Tibial artery (tissue), 4 donors: ENCODE data around the gene TCAP.
A peak's percentile ranks its signal among the peaks of the same experiment; 100 is the strongest.

Source experiments
- DNase-seq, 2 donors: peaks; one replicate each; pipeline ENCODE4 v3.0.0-alpha.2; 2019
- H3K27ac ChIP-seq, 2 donors: fragments of 200-600 bp; sonication (generic) in 1 of 2; 1 replicate in 1 of 2; 2 replicates in 1 of 2; pipeline ENCODE4 v1.5.1; 2018 to 2019; ENCODE audit warnings: mild to moderate bottlenecking in 1 of 2
- H3K27me3 ChIP-seq, 2 donors: fragments of 200-600 bp; sonication (generic) in 1 of 2; one replicate each; pipeline versions ENCODE4 v1.5.1 to v1.6.0; 2016 to 2019
- H3K36me3 ChIP-seq, 3 donors: fragments of 200-600 bp; sonication (generic) in 2 of 3; one replicate each; pipeline ENCODE4 v1.5.1; 2016 to 2019; ENCODE audit warnings: mild to moderate bottlenecking in 2 of 3
- H3K4me1 ChIP-seq, 4 donors: fragments of 200-600 bp; sonication (generic) in 2 of 4; 1 replicate in 3 of 4; 2 replicates in 1 of 4; pipeline ENCODE4 v1.5.1; 2016 to 2019
- H3K4me3 ChIP-seq, 2 donors: fragments of 200-600 bp; sonication (generic) in 1 of 2; 1 replicate in 1 of 2; 2 replicates in 1 of 2; pipeline ENCODE4 v1.5.1; 2018 to 2019; ENCODE audit warnings: mild to moderate bottlenecking in 2 of 2
- H3K9me3 ChIP-seq, 3 donors: fragments of 200-600 bp; sonication (generic) in 1 of 3; one replicate each; pipeline ENCODE4 v1.5.1; 2016 to 2019
- intact Hi-C: fragments of 100-400 bp; cut with DNase I; formaldehyde crosslinking; loops from one replicate; pipeline ENCODE4 v1.15.0; 2023; ENCODE audit warnings: low total_unique reads
- TF ChIP-seq, protein P1 (sequence below), 2 experiments: fragments of 200-600 bp in 1 of 2; fragments of 450-650 bp in 1 of 2; IDR thresholded peaks; one replicate each; pipeline ENCODE4 v1.5.1; 2017 to 2019; ENCODE audit warnings: antibody characterized with exemption in 2 of 2, mild to moderate bottlenecking in 1 of 2, moderate library complexity in 1 of 2

Gene TCAP

DNA sequence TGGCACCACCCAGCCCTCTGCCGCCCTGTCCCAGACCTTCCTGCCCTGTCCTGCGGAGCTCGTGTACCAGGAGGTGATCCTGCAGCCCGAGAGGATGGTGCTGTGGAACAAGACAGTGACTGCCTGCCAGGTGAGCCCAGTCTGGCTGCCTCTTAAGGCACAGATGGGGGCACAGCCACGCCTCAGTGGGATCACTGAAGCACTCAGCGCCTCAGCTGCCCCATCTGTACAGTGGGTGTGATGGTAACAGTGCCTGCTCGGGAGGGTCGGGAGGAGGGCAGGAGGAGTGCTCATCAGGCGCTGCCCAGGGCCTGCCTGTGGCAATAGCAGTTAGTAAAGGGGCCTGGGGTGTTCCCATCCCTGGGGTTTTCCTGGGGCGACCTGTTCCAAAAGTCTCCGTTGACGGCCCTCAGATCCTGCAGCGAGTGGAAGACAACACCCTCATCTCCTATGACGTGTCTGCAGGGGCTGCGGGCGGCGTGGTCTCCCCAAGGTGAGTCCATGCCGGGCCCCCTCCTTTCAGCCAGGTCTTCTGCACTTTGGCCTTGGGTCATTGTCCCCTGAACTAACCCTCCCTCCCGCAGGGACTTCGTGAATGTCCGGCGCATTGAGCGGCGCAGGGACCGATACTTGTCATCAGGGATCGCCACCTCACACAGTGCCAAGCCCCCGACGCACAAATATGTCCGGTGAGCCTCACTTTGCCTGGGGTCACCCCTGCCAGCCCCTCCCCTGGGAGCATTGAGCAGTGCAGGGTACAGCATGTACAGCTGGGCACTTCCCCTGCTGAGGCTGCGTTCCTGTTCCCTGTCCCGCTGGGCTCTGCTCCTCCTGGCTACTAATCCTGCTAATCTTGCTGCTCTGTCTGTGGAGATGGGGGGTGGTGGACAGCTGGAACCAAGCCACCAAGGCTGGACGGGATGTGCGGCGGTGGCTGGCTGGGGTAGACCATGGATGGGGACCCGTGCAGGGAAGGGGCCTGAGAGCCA, 4.5 kb upstream of the TCAP start:
- no peak overlapping the region for H3K27ac ChIP-seq
- H3K27me3 ChIP-seq: no peaks in the 10 kb centered on the region
- DNase-seq: no peak
- H3K4me3 ChIP-seq: no peak overlapping the region
- H3K4me1 ChIP-seq: peaks cover 0 to 46% (median 33%) of the 10 kb centered on the region in 4 donors
- peaks cover 5 to 74% (median 43%) of the 10 kb centered on the region in 3 donors for H3K36me3 ChIP-seq
- TF ChIP-seq, protein P1, sequence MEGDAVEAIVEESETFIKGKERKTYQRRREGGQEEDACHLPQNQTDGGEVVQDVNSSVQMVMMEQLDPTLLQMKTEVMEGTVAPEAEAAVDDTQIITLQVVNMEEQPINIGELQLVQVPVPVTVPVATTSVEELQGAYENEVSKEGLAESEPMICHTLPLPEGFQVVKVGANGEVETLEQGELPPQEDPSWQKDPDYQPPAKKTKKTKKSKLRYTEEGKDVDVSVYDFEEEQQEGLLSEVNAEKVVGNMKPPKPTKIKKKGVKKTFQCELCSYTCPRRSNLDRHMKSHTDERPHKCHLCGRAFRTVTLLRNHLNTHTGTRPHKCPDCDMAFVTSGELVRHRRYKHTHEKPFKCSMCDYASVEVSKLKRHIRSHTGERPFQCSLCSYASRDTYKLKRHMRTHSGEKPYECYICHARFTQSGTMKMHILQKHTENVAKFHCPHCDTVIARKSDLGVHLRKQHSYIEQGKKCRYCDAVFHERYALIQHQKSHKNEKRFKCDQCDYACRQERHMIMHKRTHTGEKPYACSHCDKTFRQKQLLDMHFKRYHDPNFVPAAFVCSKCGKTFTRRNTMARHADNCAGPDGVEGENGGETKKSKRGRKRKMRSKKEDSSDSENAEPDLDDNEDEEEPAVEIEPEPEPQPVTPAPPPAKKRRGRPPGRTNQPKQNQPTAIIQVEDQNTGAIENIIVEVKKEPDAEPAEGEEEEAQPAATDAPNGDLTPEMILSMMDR (IDR thresholded peaks at IDR 0.05): no peak
- intact Hi-C loops: no loop called here
- H3K9me3 ChIP-seq: no peaks in the 10 kb centered on the region

GRCh38 chr17:39661744-39662541, 3.2 kb upstream of the TCAP start:
- H3K4me3 ChIP-seq: no peak overlapping the region
- no peaks in the 10 kb centered on the region for H3K9me3 ChIP-seq
- DNase-seq: no peak
- H3K36me3 ChIP-seq: peaks cover 5 to 61% (median 36%) of the 10 kb centered on the region in 3 donors
- peaks cover 0 to 58% (median 45%) of the 10 kb centered on the region in 4 donors for H3K4me1 ChIP-seq
- no peak overlapping the region for H3K27ac ChIP-seq
- intact Hi-C loops: no loop called here
- no peaks in the 10 kb centered on the region for H3K27me3 ChIP-seq
- TF ChIP-seq, protein P1 (IDR thresholded peaks at IDR 0.05): no peak

- peaks cover 4 to 66% (median 53%) of the 10 kb centered on the region in 4 donors for H3K4me1 ChIP-seq
- TF ChIP-seq, protein P1 (IDR thresholded peaks at IDR 0.05): no peak
Measured at GRCh38 chr17:39662551-39663339, 2.4 kb upstream of the TCAP start.

GRCh38 chr17:39663340-39663687, 1.8 kb upstream of the TCAP start:
- no peaks in the 10 kb centered on the region for H3K9me3 ChIP-seq
- no peak overlapping the region for H3K4me3 ChIP-seq
- H3K4me1 ChIP-seq: peaks cover 7 to 72% (median 59%) of the 10 kb centered on the region in 4 donors
- peak overlapping the region; percentile 68 to 81 for H3K27ac ChIP-seq
- no peaks in the 10 kb centered on the region for H3K27me3 ChIP-seq
- intact Hi-C loops: no loop called here
- H3K36me3 ChIP-seq: peaks cover 5 to 48% (median 36%) of the 10 kb centered on the region in 3 donors
- no peak for DNase-seq
- TF ChIP-seq, protein P1 (IDR thresholded peaks at IDR 0.05): no peak

More at GRCh38 chr17:39662551-39663339, 2.4 kb upstream of the TCAP start:
- DNase-seq: peak in 1 of 2 donors; percentile 69
- Histone ChIP-seq H3K27me3 (no peaks in the 10 kb centered on the region), H3K27ac (peak overlapping the region; percentile 68 to 81), H3K9me3 (no peaks in the 10 kb centered on the region), H3K36me3 (peaks cover 5 to 53% (median 36%) of the 10 kb centered on the region in 3 donors), H3K4me3 (no peak overlapping the region)
- intact Hi-C loops: no loop called here
